CD4-positive, alpha-beta T cell (primary cell): Measurements from ENCODE around the gene HABP2. TPM values are rescaled to one million over a fixed set of nuclear protein-coding genes. Genes with fewer than 3 reads are reported as not detected.

Experiments
- ATAC-seq: fragments of 200-7000 bp; cut with Tn5 transposase; one replicate; pipeline ENCODE4 v1.10.0; 2022; ENCODE audit warnings: mild to moderate bottlenecking; ENCODE audit not compliant: poor library complexity
- CTCF ChIA-PET: fragments of 350-600 bp; sonication (Branson Sonifier 250); formaldehyde crosslinking; loops from one replicate; lab custom pipeline; 2021; ENCODE audit warnings: antibody characterized with exemption, inconsistent platforms; lab: Charles Lee
- POLR2A ChIA-PET: fragments of 350-600 bp; sonication (Branson Sonifier 250); formaldehyde crosslinking; loops from one replicate; lab custom pipeline; 2021; ENCODE audit warnings: antibody characterized with exemption, inconsistent platforms; lab: Charles Lee
- DNase-seq, 14 experiments: peaks; one replicate each; pipeline ENCODE4 v3.0.0-alpha.2; 2013 to 2020; ENCODE audit warnings: mixed read lengths in 2 of 14
- H3K27ac ChIP-seq, 2 donors: one replicate each; pipeline versions ENCODE4 v1.5.1 to v1.7.0; 2013; ENCODE audit warnings: low read length in 2 of 2, low read depth in 1 of 2, mild to moderate bottlenecking in 1 of 2
- H3K27me3 ChIP-seq, 2 experiments: 1 replicate in 1 of 2; 2 replicates in 1 of 2; pipeline versions ENCODE4 v1.6.1 to v1.7.0; 2013; ENCODE audit warnings: low read length in 2 of 2, control low read depth in 1 of 2, mild to moderate bottlenecking in 1 of 2, moderate library complexity in 1 of 2; ENCODE audit not compliant: insufficient read depth in 2 of 2, control insufficient read depth in 1 of 2
- H3K36me3 ChIP-seq: one replicate; pipeline ENCODE4 v1.6.1; 2013; ENCODE audit warnings: low read length, control low read depth; ENCODE audit not compliant: insufficient read depth
- H3K4me1 ChIP-seq: one replicate; pipeline ENCODE4 v1.6.1; 2013; ENCODE audit warnings: low read length, control low read depth; ENCODE audit not compliant: insufficient read depth
- H3K4me3 ChIP-seq: one replicate; pipeline ENCODE4 v1.5.1; 2013; ENCODE audit warnings: mild to moderate bottlenecking, low read length, moderate library complexity
- H3K9me3 ChIP-seq, 2 experiments: 1 replicate in 1 of 2; 2 replicates in 1 of 2; pipeline versions ENCODE4 v1.6.1 to v1.7.0; 2013; ENCODE audit warnings: low read length in 2 of 2, mild to moderate bottlenecking in 2 of 2, control low read depth in 1 of 2, moderate library complexity in 1 of 2; ENCODE audit not compliant: control insufficient read depth in 1 of 2, insufficient read depth in 1 of 2
- H3K27ac Mint-ChIP-seq: one replicate; pipeline ENCODE4 v1.8.0; 2020; ENCODE audit warnings: mixed read lengths
- H3K27me3 Mint-ChIP-seq: one replicate; pipeline ENCODE4 v1.8.0; 2021; ENCODE audit warnings: mixed read lengths
- H3K36me3 Mint-ChIP-seq: one replicate; pipeline ENCODE4 v1.8.0; 2021; ENCODE audit warnings: low read depth, mixed read lengths
- H3K4me1 Mint-ChIP-seq: one replicate; pipeline ENCODE4 v1.8.0; 2021; ENCODE audit warnings: low read depth, mixed read lengths
- H3K4me3 Mint-ChIP-seq: one replicate; pipeline ENCODE4 v1.8.0; 2020; ENCODE audit warnings: mild to moderate bottlenecking, mixed read lengths
- H3K9me3 Mint-ChIP-seq: one replicate; pipeline ENCODE4 v1.8.0; 2020; ENCODE audit warnings: mixed read lengths
- intact Hi-C, 2 experiments: fragments of 100-400 bp; cut with DNase I in 1 of 2; cut with micrococcal nuclease in 1 of 2; formaldehyde crosslinking; loops; one replicate each; pipeline versions ENCODE4 v1.15.1 to v1.9.0; 2023 to 2025; cut with DNase I, micrococcal nuclease
- total RNA-seq, 174 experiments: library from RNA in 2 of 174; stranded (reverse) in 2 of 174; gene quantifications; one replicate each; pipeline ENCODE4 v1.2.3 and lab custom pipeline; 2021 to 2026
- TF ChIP-seq, protein P1 (sequence below): fragments of 200-600 bp; IDR thresholded peaks from one replicate; pipeline ENCODE4 v1.8.0; 2022; ENCODE audit warnings: antibody characterized with exemption, mild to moderate bottlenecking

HABP2 gene
- total RNA-seq, 2 experiments from 2014 or later, result not detected

DNA sequence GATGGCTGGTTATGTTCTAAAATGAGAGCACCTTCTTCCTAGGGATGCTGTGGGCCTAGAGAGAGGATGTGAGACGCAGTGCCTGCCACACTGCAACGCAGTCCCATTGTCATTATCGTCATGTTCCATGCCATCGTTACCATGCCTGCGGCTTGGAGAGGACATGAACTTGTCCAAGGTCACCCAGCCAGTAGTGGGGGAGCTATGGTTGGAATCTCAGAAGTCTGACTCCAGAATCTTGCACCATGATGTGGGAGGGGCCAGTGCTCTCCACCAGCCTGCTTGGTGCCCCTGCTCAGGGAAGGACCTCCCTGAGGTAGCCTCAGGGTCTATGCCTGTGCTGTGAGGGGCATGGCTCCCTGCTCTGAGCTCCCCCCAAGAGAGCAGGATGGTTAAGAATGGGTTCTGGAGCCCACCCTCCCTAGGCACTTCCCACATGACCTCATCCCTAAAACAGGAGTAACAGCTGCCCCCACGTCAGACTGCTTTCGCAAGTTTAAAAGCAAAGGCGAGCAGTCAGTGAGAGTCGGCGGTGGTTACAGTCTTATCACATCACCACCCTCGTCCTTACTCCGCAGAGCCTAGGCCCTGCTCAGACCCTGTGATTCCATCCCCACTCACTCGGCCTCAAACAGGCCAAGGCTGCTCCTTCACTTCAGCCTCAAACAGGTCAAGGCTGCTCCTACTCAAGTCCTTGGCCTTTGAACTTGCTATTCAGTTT lies 50.4 kb downstream of the HABP2 start:
- Mint-ChIP-seq H3K4me1 (no peaks in the 10 kb centered on the region), H3K27me3 (peaks cover 18% of the 10 kb centered on the region), H3K36me3 (no peaks in the 10 kb centered on the region), H3K9me3 (no peaks in the 10 kb centered on the region), H3K4me3 (no peak overlapping the region), H3K27ac (no peak overlapping the region)
- Histone ChIP-seq H3K27me3 (peaks cover 0 to 8% of the 10 kb centered on the region in 2 experiments), H3K9me3 (peaks cover 0 to 6% of the 10 kb centered on the region in 2 experiments), H3K4me1 (no peaks in the 10 kb centered on the region), H3K27ac (no peak overlapping the region), H3K36me3 (no peaks in the 10 kb centered on the region), H3K4me3 (no peak overlapping the region)
- intact Hi-C loops, result no loop called here
- ChIA-PET CTCF (no interaction called here), POLR2A (no interaction called here)
- no peak for DNase-seq
- TF ChIP-seq, protein P1, sequence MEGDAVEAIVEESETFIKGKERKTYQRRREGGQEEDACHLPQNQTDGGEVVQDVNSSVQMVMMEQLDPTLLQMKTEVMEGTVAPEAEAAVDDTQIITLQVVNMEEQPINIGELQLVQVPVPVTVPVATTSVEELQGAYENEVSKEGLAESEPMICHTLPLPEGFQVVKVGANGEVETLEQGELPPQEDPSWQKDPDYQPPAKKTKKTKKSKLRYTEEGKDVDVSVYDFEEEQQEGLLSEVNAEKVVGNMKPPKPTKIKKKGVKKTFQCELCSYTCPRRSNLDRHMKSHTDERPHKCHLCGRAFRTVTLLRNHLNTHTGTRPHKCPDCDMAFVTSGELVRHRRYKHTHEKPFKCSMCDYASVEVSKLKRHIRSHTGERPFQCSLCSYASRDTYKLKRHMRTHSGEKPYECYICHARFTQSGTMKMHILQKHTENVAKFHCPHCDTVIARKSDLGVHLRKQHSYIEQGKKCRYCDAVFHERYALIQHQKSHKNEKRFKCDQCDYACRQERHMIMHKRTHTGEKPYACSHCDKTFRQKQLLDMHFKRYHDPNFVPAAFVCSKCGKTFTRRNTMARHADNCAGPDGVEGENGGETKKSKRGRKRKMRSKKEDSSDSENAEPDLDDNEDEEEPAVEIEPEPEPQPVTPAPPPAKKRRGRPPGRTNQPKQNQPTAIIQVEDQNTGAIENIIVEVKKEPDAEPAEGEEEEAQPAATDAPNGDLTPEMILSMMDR, result no peak
- no peak for ATAC-seq

DNA sequence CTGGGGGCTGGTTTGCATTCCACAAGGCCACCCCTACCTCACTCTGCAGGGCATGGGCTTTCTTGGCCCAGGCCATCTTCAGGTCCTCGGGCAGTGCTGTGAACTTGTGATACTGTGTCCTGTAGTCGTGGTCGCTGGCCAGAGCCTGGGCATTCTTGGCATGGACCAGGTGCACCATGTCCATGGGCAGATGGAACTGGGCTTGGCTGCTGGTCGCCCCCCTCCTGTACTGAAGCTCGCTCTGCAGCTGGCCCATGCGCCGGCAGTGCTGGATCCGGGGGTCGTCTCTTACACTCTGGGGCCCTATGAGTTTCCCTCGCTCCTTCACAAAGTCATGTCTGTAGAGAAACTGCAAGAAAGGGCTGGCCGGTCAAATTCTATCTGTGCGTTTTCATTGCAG lies 51.7 kb downstream of the HABP2 start:
- intact Hi-C loops, result no loop called here
- ChIA-PET CTCF (no interaction called here), POLR2A (no interaction called here)
- H3K27me3 Mint-ChIP-seq, result peaks cover 26% of the 10 kb centered on the region
- no peaks in the 10 kb centered on the region for H3K36me3 Mint-ChIP-seq
- TF ChIP-seq, protein P1, result no peak
- no peak overlapping the region for H3K27ac ChIP-seq
- no peaks in the 10 kb centered on the region for H3K4me1 Mint-ChIP-seq
- no peaks in the 10 kb centered on the region for H3K4me1 ChIP-seq
- H3K27ac Mint-ChIP-seq, result no peak overlapping the region
- peaks cover 0 to 8% of the 10 kb centered on the region in 2 experiments for H3K27me3 ChIP-seq
- H3K4me3 Mint-ChIP-seq, result no peak overlapping the region
- H3K9me3 Mint-ChIP-seq, result no peaks in the 10 kb centered on the region
- H3K9me3 ChIP-seq, result peaks cover 0 to 6% of the 10 kb centered on the region in 2 experiments
- H3K4me3 ChIP-seq, result no peak overlapping the region
- H3K36me3 ChIP-seq, result no peaks in the 10 kb centered on the region
- no peak for ATAC-seq
- DNase-seq, result no peak

DNA sequence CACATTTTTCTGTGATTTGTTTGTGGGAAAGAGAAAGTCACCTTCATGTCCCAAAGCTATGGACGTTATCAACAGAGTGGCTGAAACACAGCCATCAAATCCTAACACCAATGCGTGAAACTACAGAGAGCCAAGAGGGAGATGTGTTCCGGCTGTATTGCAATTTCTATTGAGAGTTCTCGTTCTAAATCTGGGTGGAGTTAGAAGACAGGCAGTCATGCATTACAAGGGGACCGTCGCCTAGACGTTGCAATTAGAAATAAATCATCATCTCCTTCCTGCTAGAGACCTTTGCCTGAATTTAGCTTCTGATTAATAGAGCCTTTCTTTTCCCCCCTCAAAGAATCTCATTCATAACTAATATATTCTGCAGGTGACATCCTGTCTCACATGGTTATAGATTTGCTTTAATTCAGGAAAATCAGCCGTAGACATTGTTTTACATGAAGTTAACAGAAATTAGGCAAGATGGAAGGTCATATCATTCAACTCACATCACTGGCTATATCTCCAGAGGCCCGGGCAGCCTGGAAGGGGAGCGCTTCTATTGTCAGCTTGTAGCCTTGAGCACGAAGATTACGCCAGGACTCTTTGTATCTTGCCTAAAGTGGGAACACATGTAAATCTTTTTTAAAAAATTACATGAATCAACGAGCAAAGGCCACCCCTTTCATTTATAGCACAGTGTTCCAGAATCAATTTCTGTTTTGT lies 52.6 kb downstream of the HABP2 start:
- DNase-seq, result no peak
- no peaks in the 10 kb centered on the region for H3K9me3 Mint-ChIP-seq
- no peak overlapping the region for H3K27ac Mint-ChIP-seq
- TF ChIP-seq, protein P1, result no peak
- ChIA-PET CTCF (no interaction called here), POLR2A (no interaction called here)
- intact Hi-C loops, result no loop called here
- ATAC-seq, result no peak
- Histone ChIP-seq H3K27ac (no peak overlapping the region), H3K36me3 (no peaks in the 10 kb centered on the region), H3K4me1 (no peaks in the 10 kb centered on the region), H3K27me3 (peaks cover 0 to 8% of the 10 kb centered on the region in 2 experiments), H3K4me3 (no peak overlapping the region), H3K9me3 (peaks cover 0 to 6% of the 10 kb centered on the region in 2 experiments)
- H3K4me3 Mint-ChIP-seq, result no peak overlapping the region
- no peaks in the 10 kb centered on the region for H3K4me1 Mint-ChIP-seq
- no peaks in the 10 kb centered on the region for H3K36me3 Mint-ChIP-seq
- H3K27me3 Mint-ChIP-seq, result peaks cover 27% of the 10 kb centered on the region
